Activated CD4-positive, alpha-beta T cell treated with anti-CD3 and anti-CD28 coated beads, Interleukin-2, amount 50 U/mL, for 48 hours (primary cell): ENCODE measurements around the gene KLHL1.
"Not testable (repeated sequence)": the region's sequence is repeated elsewhere in the genome, so short reads cannot be mapped to it uniquely, and the experiment has no call there.

ENCODE experiments used
- DNase-seq, 2 experiments: peaks; one replicate each; pipeline ENCODE4 v3.0.0-alpha.2; 2020

The KLHL1 gene, protein sequence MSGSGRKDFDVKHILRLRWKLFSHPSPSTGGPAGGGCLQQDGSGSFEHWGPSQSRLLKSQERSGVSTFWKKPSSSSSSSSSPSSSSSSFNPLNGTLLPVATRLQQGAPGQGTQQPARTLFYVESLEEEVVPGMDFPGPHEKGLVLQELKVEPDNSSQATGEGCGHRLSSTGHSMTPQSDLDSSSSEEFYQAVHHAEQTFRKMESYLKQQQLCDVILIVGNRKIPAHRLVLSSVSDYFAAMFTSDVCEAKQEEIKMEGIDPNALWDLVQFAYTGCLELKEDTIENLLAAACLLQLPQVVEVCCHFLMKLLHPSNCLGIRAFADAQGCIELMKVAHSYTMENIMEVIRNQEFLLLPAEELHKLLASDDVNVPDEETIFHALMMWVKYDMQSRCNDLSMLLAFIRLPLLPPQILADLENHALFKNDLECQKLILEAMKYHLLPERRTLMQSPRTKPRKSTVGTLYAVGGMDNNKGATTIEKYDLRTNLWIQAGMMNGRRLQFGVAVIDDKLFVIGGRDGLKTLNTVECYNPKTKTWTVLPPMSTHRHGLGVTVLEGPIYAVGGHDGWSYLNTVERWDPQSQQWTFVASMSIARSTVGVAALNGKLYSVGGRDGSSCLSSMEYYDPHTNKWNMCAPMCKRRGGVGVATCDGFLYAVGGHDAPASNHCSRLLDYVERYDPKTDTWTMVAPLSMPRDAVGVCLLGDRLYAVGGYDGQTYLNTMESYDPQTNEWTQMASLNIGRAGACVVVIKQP

DNA sequence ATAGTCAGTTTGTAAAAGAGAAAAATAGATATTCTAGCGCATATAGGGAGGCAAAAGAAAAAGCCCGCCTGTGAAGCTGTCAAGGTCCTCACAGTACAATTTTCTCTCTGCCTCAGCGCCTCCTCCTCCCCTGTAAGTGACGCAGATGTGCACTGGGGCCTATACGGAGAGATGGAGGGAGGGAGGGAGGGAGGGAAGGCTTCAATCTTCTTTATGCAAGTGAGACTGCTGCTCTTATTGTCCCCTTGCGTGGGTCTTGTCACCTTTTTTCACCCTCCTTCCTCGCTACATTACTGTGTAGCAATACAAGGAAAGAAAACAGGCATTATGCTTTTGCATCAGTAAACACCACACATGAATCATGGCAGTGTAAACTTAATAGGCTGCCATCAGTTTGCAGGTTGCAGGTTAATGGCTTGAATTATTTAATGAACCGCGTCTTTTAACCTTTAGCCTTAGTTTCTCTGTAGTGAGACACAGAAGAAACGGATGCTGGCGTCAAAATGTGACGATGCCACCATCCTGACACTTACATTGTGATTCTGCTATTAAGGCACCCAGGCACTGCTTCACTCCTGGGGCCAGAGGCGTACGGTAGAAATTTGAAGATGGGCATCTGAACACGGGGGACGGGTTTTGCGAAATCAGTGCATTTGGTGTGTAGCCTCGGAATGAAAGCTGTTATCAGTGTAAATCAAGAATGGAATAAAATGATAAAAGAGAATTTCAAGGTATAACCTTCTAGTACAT lies at the start of gene KLHL1:
KLHL1 (minus strand) TSS at position 97 of the 750 bp plus-strand sequence. CDS start 753 bp downstream, outside the sequence.
- no peak for DNase-seq

DNA sequence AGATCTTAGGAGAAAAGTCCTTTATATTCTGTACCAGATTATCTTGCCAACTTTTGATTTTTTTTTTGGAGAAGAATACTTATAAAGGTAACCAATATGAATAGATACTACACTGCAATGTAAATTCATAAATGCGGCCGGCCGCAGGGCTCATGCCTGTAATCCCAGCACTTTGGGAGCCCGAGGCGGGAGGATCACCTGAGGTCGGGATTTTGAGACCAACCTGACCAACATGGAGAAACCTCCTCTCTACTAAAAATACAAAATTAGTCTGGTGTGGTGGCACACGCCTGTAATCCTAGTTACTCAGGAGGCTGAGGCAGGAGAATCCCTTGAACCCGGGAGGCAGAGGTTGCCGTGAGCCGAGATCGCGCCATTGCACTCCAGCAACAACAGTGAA lies 34.4 kb upstream of the KLHL1 start:
- DNase-seq: not testable (repeated sequence)

DNA sequence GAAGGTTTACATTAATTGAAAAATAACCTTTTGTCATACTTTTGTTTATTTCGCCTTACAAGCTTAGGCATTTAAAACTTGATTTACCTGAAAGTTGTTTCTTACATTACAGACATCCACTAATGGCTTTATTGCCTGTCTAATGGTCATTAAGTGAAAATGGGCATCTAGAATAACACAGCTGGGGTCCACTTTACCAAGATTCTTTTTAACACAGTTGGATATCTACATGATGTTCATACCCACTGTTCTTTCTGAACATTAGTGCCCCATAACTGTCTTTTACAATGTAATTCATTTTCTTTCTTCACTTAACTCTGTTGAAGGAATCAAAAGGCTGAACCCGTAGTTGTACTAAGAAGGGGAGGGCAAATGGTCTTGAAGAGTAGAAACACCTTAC lies 19.8 kb upstream of the KLHL1 start:
- DNase-seq: no peak

DNA sequence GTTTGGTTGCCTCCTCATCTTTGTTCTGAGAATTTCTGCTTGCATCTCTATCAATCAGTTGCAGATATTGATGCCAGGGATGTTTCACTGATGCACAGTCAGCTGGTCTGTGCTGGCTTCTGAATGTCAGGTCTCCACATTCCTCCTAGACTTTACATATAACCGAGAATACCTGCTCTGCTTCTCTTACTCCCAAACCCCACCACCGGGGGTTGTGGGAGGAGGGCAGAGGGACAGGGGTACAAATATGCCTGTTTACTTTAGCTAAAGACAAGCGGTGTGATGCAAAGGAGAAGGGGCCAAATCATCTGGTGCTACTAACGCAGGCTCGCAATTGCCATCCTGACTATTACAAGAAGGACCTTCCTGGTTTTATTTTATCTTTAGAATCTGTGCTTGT lies 17.4 kb upstream of the KLHL1 start:
- no peak for DNase-seq

DNA sequence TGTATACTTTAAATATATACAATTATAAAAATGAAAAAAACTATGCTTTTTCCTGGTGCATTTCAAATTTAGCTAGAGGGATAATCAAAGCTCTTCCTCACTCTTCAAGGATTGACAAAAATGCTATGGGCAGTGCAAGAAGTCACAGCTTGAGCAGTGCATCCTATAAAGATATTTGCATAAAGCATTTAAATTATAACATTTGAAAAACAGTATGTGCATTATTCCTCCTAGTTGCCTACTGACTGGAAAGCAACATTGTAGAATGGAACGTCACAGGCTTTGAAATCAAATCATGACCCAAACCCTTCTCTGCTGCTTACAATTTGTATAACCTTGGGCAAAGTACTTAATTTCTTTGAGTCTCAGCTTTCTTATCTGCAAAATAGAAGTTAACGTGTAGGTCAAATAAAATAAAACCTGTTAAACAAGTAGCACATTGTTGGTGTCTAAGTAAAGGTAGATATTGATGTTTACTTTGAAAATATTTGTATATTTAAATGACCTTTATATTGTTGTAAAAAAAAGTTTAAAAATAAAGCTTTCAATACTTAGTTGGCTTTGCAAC lies 9.2 kb upstream of the KLHL1 start:
- DNase-seq: no peak

DNA sequence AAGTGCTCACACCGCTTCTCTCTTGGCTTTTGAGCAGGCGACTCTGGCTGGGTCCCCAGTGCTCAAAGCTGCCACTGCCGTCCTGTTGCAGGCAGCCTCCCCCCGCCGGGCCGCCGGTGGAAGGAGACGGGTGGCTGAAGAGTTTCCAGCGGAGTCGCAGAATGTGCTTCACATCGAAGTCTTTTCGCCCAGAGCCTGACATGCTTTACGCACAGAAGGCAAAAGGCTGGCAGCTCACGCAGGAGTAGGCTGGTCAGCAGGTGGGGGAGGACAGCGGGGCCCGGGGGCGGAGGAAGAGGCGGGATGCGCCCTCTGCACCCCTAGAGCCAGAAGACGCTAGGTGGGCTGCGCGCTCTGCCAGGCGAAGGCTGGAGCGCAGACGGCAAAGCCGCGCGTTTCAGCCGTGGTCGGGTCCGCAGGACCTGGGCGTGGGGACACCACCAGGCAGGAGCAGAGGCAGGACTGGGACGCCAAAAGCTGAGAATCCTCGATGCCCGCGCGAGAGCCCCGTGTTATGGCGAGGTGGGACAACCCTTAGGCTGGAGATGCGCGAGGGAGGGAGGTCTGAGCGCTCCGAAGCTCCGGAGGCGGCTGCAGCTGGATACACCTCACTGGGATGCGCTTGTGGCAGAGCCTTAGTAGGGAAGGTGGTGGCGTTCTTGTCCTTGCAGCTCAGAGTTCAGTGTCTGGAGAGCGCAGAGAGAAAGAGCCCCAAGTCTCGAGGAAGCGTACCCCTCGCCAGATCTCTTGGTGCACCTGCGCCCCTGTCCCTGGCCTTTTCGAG lies 562 bp downstream of the KLHL1 start, which contains the start of gene ATXN8OS:
ATXN8OS (plus strand) TSS at position 329 of the 784 bp plus-strand sequence.
- no peak for DNase-seq

DNA sequence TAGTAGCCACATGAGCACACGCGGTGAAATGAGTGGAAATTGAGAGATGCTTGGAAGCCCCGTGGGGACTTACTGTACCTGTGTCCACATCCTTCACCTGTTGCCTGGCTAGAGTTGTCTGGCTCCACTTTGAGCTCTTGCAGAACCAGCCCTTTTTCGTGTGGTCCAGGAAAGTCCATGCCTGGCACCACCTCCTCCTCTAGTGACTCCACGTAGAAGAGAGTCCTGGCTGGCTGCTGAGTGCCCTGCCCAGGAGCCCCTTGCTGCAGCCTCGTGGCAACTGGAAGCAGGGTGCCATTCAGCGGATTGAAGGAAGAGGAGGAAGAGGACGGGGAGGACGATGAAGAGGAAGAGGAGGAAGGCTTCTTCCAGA lies 1.1 kb downstream of the KLHL1 start:
- no peak for DNase-seq

DNA sequence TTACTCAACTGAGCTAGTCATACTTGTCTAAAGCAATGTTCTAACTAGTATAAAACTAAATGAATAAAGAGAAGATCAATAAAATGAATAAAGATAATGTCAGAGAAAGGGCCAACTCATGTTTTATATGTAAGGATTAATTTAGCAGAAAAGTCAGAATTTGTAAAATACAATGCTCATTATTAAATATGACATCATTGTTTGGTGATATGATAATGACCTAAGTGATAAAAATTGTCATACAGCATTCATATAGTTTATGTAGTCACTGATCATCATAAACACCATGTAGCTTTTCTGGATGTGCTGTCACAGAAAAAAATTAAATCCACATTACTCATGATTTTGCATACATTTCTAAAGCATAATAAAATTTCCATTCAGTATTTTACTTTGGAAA lies 3.8 kb downstream of the KLHL1 start:
- DNase-seq: no peak

DNA sequence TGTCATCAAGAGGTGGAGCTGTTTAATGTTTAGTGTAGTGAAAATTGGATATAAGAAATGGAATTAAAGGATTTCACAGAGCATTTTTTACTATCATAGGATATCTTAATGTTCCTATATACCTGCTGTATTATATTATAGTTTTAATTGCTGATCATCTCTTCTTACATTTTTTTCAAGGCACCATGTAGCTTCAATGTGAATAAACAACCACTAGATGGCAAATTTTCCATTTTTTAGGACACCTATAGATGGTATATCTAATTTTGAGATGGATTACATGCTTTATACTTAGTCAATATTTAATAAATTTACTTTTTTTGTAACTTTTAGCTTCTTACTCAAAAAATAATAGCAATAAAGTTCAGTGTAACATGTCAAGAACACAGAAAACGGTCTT lies 9.6 kb downstream of the KLHL1 start:
- no peak for DNase-seq

DNA sequence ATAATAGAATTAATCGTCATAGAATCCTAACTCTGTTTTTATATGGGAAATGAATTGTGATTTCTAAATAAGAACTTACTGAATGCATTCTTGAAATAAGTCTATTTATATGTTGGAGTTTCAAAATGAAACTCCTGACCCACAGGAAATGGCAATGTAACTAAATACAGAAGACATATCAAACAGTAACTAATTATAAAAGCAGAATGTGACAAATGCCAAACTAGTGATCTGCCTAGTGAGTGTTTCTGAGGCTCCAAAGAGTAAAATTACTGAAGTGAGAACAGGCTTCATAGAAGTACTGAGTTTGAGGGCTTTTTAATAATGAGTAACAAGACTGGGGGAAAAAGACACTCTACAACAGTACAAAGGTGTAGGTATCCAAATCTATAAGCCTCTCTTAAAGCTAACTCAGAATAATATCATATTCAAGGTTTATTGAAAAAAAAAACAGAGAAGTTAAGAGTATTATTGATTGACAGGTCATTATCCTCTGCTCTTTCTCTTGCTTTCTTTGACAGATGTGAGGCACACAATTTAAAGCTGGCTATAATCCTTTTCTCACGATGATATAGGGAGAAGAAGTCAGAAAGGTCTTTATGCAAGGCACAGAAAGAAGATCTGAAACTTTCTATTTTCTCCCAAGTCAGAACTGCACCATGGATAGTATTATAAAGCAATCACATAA lies 18.1 kb downstream of the KLHL1 start:
- no peak for DNase-seq

DNA sequence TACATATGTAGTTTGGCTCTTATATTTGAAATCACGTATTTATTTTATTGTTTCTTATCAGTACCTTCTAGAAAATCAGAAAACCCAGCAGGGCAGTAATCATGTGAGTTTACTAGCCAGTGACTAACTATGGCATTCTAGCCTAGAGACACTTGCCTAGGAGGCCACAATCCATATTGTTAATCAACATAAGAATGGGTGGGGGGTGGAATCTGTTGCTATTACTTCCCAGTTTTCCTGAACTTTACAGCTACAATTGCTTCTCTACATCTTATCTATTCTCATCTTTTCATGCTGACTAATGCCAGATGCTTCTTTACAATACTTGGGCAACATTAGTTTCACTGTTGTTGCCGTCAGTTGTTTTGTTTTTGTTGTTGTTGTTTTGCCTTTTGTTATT lies 19.3 kb downstream of the KLHL1 start:
- no peak for DNase-seq

DNA sequence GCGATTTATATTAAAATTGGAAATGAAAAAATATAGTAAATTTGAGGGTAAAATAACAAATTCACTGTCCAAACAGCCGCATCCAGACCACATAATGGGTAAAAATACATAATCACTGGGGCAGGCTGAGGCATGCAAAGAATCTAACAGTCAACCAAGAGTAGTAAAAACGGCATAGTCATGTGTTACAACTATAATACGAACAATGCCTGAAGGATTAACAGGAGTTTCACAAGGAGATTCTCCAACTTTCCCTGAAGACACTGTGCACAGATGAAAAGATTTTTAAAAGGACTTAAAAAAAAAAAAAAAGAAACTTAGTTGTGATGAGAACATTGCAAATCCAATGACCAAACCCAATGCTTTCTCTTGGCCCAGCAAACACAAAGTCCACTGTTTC lies 21.0 kb downstream of the KLHL1 start:
- DNase-seq: no peak

DNA sequence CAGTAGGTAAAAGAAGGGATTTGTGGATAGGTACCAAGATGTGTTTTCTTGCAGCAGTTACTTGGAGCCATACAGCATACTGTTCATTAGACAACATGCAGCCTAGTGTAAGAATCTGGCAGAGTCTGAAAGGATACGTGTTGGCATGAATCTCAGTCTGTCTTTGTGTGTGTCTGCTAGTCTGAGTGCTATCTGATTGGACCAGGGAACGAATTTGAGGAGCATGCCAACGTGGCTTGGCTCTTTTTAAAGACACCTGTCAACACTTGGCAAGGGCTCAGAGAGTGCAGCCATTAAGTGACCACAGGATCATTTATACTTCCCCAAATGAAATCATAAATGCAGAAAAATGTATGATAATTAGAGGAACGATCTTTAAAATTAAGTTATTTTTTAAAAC lies 28.2 kb downstream of the KLHL1 start:
- no peak for DNase-seq

DNA sequence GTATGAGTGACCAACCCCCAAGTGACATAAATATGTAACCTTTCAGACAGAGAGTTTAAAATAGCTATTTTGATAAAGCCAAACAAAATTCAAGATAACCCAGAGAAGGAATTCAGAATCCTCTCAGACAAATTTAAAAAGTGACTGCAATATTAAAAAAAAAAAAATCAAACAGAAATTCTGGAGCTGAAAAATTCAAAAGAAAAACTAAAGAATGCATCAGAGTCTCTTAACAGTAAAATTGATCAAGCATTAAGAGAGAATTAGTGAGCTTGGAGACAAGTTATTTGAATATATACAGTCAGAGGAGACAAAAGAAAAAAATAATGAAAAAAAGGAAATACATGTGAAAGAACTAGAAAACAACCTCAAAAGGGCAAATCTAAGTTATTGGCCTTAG lies 53.7 kb downstream of the KLHL1 start:
- DNase-seq: no peak

DNA sequence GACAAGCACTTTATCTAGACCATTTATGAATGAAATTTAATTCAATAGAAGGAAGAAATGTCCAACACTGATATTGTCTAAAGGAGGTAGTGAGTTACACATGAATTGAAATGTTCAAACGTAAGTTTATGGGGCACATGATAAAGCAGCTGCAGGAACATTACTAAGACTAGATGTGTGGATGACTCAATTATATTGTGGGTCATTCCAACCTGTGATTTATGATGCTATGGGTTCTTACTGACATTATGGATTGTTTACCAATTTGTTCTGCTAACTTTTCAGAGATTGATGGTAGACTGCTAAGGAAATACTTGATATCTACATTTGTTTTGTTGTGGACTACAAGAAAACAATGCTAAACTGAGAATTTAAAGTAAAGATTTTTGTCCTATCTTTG lies 56.7 kb downstream of the KLHL1 start:
- DNase-seq: no peak

DNA sequence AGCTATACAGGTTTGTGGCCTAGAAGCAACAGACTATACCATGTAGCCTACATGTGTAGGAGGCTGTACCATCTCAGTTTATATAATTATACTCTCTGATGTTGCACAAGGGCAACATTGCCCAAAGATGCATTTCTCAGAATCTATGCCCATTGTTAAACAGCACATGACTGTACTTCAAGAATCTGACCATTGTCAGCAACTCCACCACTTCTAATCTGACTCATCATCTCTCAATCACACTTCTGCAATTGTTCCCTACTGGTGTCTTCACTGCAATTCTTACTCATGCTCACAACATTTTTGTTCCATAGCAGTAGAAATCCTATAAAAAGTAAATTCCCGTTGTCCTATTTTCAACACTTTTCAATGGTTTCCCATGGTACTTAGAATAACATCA lies 64.6 kb downstream of the KLHL1 start:
- no peak for DNase-seq

DNA sequence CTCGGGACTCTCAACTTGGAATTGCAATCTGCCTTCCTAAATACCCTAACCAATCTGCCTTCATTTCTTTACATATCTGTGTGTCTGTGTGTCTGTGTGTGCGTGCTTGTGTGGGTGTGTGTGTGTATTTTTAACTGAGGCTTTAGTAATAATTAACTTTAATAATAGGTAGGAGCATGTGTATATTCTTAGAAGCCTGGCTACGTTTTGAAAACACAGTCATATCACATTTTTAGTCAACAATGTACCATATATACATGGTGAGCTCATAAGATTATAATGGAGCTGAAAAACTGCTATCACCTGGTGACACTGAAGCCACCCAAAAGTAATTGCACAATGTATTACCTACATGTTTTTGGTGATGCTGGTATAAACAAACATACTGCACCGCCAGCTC lies 66.1 kb downstream of the KLHL1 start:
- DNase-seq: no peak

DNA sequence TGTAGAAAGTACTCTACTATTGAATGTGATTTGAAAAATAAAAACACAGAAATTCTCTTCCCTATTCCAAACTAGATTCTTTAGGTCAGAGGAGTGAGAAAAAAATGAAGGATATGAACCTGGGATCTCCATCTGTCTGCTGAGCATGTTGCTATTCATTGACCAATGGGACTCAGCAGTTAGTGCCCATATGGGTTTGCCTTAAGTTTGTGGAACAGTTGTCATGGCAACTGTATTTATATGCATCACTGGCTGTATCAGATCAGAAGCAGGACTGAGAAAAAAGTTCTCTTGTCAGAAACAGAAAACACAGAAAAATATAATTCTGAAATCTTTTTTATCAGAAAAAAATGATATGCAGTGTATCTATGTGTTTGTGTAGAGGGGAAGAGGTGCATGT lies 74.0 kb downstream of the KLHL1 start:
- DNase-seq: no peak

DNA sequence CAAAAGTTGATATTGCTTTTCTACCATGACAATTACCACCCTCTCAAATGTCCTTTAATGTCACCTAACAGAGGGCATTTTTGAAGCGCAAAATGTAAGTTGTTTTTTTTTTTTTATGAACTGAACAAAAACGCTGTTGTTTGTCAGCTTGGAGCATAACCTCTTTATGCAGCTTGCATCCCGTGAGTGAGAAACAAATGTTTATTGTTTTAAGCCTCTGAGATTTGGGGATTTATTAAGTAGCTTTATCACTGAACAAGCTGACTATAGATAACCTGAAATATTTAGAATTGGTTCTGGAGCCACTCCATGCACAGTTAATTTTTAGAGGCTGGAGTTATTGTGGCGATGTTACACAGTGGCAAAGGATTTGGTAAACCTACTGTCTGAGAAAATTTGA lies 80.7 kb downstream of the KLHL1 start:
- DNase-seq: no peak

DNA sequence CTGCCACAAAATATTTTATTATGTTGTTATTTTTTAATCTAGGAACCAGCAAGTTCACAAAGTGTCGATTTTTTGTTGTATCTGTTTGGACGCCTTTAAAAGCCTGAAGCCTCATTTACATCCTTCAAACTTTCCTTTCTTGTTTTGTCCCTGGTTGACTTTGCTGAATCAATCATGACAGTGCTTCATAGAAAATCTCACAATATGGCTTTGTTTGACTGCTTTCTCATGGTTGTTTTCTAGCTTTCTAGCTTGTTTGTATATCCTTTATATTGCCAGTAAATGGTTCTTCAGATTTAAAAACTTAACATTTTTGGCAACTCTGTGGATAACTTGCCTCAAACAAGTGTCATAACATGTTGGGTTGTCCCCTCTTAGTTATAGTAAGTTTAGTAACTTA lies 84.7 kb downstream of the KLHL1 start:
- DNase-seq: no peak

DNA sequence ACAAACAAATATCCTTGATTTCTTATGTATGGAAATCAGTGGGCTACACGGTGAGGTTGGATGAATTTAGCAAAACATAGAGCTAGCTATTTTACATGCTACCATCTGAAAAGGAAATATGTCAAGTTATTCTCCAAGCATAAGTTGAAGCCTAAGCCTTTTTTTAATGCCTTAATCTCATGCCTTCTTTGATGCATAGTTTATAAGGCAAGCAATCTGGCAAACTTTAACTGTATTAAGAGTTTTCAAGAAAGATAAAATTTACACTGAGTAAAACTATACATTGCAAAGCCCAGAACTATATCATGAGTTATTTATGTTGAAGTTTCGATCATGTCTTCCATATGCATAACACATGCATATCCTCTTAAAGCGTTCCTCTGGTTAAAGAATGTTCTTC lies 85.6 kb downstream of the KLHL1 start:
- DNase-seq: no peak

DNA sequence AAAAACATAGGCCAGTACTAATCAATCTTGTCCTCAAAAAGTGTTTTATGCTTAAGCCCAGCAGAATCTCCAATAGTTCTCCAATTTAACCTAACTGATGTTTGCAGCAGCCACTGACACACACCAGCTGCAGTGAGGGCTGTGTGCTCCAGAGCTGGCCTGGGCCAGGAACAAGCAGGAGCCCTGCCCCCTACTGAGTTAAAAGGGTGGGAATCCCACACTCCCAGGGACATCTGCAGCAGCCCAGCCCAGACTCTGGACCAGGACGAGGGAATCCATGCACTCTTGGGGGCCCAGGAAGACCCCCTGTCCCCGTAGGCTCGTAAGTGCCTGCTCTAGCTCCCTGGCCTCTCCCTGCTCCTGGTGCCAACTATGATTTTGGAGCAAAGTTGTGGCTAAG lies 92.1 kb downstream of the KLHL1 start:
- DNase-seq: no peak
